ENCODE results near the gene CDC14A. TPM values are rescaled to one million over a fixed set of nuclear protein-coding genes. Genes with fewer than 3 reads are reported as not detected.

Gene CDC14A
- total RNA-seq, 1 experiment from 2014 or later: 11.1 TPM

DNA sequence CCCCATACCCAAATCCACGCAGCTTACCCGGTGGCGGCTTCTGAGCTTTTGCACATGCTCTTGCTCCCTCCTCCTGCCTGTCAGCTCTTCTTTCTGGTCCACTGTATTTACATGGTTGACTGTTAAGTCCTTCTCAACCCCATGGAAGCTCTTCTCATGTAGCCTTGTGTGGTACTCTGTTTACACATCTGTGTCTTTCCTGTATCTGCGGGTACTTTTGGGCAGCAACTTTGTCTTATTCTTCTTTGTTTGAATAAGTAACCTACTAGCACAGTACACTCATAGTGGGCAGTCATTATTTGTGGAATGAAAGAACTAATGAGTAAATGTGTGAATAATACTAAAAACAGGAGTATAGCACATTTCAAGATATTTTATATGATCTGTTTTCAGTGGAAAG lies 97.2 kb downstream of the CDC14A start:
- DNase-seq (ENCODE audit: low spot score) (no peak), ATAC-seq (no peak)
- no peaks in the 10 kb centered on the region for H3K4me1 Mint-ChIP-seq
- ChIA-PET POLR2A (no interaction called here), CTCF (no interaction called here)
- H3K4me3 Mint-ChIP-seq: no peak overlapping the region
- no peaks in the 10 kb centered on the region for H3K36me3 Mint-ChIP-seq
- H3K9me3 Mint-ChIP-seq: no peaks in the 10 kb centered on the region
- no peak overlapping the region for H3K27ac Mint-ChIP-seq
- TF ChIP-seq, protein P1, sequence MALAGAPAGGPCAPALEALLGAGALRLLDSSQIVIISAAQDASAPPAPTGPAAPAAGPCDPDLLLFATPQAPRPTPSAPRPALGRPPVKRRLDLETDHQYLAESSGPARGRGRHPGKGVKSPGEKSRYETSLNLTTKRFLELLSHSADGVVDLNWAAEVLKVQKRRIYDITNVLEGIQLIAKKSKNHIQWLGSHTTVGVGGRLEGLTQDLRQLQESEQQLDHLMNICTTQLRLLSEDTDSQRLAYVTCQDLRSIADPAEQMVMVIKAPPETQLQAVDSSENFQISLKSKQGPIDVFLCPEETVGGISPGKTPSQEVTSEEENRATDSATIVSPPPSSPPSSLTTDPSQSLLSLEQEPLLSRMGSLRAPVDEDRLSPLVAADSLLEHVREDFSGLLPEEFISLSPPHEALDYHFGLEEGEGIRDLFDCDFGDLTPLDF (CRISPR knock-in tag; IDR thresholded peaks at IDR 0.05): no peak
- TF ChIP-seq, protein P2, sequence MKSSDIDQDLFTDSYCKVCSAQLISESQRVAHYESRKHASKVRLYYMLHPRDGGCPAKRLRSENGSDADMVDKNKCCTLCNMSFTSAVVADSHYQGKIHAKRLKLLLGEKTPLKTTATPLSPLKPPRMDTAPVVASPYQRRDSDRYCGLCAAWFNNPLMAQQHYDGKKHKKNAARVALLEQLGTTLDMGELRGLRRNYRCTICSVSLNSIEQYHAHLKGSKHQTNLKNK (CRISPR knock-in tag; IDR thresholded peaks at IDR 0.05): no peak
- TF ChIP-seq, protein P3, sequence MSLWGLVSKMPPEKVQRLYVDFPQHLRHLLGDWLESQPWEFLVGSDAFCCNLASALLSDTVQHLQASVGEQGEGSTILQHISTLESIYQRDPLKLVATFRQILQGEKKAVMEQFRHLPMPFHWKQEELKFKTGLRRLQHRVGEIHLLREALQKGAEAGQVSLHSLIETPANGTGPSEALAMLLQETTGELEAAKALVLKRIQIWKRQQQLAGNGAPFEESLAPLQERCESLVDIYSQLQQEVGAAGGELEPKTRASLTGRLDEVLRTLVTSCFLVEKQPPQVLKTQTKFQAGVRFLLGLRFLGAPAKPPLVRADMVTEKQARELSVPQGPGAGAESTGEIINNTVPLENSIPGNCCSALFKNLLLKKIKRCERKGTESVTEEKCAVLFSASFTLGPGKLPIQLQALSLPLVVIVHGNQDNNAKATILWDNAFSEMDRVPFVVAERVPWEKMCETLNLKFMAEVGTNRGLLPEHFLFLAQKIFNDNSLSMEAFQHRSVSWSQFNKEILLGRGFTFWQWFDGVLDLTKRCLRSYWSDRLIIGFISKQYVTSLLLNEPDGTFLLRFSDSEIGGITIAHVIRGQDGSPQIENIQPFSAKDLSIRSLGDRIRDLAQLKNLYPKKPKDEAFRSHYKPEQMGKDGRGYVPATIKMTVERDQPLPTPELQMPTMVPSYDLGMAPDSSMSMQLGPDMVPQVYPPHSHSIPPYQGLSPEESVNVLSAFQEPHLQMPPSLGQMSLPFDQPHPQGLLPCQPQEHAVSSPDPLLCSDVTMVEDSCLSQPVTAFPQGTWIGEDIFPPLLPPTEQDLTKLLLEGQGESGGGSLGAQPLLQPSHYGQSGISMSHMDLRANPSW (CRISPR knock-in tag; conservative IDR thresholded peaks at IDR 0.05; ENCODE audit: low read depth): no peak
- TF ChIP-seq, protein P4, sequence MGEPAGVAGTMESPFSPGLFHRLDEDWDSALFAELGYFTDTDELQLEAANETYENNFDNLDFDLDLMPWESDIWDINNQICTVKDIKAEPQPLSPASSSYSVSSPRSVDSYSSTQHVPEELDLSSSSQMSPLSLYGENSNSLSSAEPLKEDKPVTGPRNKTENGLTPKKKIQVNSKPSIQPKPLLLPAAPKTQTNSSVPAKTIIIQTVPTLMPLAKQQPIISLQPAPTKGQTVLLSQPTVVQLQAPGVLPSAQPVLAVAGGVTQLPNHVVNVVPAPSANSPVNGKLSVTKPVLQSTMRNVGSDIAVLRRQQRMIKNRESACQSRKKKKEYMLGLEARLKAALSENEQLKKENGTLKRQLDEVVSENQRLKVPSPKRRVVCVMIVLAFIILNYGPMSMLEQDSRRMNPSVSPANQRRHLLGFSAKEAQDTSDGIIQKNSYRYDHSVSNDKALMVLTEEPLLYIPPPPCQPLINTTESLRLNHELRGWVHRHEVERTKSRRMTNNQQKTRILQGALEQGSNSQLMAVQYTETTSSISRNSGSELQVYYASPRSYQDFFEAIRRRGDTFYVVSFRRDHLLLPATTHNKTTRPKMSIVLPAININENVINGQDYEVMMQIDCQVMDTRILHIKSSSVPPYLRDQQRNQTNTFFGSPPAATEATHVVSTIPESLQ (CRISPR knock-in tag; IDR thresholded peaks at IDR 0.05): no peak
- TF ChIP-seq FOXK1 (CRISPR knock-in tag; IDR thresholded peaks at IDR 0.05): no peak
- TF ChIP-seq, protein P5, sequence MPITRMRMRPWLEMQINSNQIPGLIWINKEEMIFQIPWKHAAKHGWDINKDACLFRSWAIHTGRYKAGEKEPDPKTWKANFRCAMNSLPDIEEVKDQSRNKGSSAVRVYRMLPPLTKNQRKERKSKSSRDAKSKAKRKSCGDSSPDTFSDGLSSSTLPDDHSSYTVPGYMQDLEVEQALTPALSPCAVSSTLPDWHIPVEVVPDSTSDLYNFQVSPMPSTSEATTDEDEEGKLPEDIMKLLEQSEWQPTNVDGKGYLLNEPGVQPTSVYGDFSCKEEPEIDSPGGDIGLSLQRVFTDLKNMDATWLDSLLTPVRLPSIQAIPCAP (CRISPR knock-in tag; IDR thresholded peaks at IDR 0.05): no peak
- TF ChIP-seq, protein P6, sequence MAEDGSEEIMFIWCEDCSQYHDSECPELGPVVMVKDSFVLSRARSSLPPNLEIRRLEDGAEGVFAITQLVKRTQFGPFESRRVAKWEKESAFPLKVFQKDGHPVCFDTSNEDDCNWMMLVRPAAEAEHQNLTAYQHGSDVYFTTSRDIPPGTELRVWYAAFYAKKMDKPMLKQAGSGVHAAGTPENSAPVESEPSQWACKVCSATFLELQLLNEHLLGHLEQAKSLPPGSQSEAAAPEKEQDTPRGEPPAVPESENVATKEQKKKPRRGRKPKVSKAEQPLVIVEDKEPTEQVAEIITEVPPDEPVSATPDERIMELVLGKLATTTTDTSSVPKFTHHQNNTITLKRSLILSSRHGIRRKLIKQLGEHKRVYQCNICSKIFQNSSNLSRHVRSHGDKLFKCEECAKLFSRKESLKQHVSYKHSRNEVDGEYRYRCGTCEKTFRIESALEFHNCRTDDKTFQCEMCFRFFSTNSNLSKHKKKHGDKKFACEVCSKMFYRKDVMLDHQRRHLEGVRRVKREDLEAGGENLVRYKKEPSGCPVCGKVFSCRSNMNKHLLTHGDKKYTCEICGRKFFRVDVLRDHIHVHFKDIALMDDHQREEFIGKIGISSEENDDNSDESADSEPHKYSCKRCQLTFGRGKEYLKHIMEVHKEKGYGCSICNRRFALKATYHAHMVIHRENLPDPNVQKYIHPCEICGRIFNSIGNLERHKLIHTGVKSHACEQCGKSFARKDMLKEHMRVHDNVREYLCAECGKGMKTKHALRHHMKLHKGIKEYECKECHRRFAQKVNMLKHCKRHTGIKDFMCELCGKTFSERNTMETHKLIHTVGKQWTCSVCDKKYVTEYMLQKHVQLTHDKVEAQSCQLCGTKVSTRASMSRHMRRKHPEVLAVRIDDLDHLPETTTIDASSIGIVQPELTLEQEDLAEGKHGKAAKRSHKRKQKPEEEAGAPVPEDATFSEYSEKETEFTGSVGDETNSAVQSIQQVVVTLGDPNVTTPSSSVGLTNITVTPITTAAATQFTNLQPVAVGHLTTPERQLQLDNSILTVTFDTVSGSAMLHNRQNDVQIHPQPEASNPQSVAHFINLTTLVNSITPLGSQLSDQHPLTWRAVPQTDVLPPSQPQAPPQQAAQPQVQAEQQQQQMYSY (CRISPR knock-in tag; IDR thresholded peaks at IDR 0.05): no peak
- no peak for TF ChIP-seq ZNF138 (CRISPR knock-in tag; conservative IDR thresholded peaks at IDR 0.05)
- H3K27me3 Mint-ChIP-seq (ENCODE audit: low read depth): no peaks in the 10 kb centered on the region

DNA sequence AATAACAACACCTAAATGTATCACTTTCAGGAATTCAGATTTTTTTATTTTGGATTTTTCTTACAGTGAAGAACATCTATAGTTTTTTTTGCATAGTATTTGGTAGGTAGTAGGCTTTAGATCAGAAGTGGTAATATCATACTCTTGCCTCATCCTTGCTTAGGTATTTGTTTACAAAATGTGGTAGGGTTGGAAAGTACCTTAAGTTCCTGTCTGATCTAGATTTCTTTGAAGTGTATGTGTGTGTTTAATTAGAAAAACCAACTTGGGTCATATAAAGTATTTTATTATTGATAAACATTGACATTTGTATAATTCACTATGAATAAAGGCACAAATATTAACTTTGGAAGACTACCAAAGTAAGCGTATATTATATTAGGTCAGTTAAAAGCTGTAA lies 100.3 kb downstream of the CDC14A start:
- CTCF ChIA-PET: interaction anchor here (1.3 kb wide), 1 partner anchor 11 kb away, joined by 4 read pairs; no protein-coding TSS in a partner anchor
- Mint-ChIP-seq H3K27me3 (ENCODE audit: low read depth) (no peaks in the 10 kb centered on the region), H3K36me3 (no peaks in the 10 kb centered on the region), H3K4me3 (no peak overlapping the region), H3K9me3 (no peaks in the 10 kb centered on the region), H3K27ac (no peak overlapping the region), H3K4me1 (no peaks in the 10 kb centered on the region)
- POLR2A ChIA-PET: no interaction called here
- DNase-seq (ENCODE audit: low spot score): no peak
- no peak for ATAC-seq
- TF ChIP-seq MYBL2 (CRISPR knock-in tag; IDR thresholded peaks at IDR 0.05) (no peak), NFE2L1 (CRISPR knock-in tag; IDR thresholded peaks at IDR 0.05) (no peak), ZNF396 (CRISPR knock-in tag; IDR thresholded peaks at IDR 0.05; ENCODE audit: borderline replicate concordance) (no peak), MXD4 (CRISPR knock-in tag; IDR thresholded peaks at IDR 0.05; ENCODE audit: borderline replicate concordance) (no peak), KAT7 (CRISPR knock-in tag; IDR thresholded peaks at IDR 0.05; ENCODE audit: borderline replicate concordance) (no peak), OVOL2 (CRISPR knock-in tag; IDR thresholded peaks at IDR 0.05; ENCODE audit: borderline replicate concordance) (no peak), ZNF671 (CRISPR knock-in tag; IDR thresholded peaks at IDR 0.05) (no peak), PRRX2 (CRISPR knock-in tag; IDR thresholded peaks at IDR 0.05) (no peak)
- TF ChIP-seq, protein P7, sequence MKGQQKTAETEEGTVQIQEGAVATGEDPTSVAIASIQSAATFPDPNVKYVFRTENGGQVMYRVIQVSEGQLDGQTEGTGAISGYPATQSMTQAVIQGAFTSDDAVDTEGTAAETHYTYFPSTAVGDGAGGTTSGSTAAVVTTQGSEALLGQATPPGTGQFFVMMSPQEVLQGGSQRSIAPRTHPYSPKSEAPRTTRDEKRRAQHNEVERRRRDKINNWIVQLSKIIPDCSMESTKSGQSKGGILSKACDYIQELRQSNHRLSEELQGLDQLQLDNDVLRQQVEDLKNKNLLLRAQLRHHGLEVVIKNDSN (CRISPR knock-in tag; IDR thresholded peaks at IDR 0.05): no peak
- TF ChIP-seq, protein P8, sequence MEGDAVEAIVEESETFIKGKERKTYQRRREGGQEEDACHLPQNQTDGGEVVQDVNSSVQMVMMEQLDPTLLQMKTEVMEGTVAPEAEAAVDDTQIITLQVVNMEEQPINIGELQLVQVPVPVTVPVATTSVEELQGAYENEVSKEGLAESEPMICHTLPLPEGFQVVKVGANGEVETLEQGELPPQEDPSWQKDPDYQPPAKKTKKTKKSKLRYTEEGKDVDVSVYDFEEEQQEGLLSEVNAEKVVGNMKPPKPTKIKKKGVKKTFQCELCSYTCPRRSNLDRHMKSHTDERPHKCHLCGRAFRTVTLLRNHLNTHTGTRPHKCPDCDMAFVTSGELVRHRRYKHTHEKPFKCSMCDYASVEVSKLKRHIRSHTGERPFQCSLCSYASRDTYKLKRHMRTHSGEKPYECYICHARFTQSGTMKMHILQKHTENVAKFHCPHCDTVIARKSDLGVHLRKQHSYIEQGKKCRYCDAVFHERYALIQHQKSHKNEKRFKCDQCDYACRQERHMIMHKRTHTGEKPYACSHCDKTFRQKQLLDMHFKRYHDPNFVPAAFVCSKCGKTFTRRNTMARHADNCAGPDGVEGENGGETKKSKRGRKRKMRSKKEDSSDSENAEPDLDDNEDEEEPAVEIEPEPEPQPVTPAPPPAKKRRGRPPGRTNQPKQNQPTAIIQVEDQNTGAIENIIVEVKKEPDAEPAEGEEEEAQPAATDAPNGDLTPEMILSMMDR (IDR thresholded peaks at IDR 0.05): no peak
- TF ChIP-seq, protein P9, sequence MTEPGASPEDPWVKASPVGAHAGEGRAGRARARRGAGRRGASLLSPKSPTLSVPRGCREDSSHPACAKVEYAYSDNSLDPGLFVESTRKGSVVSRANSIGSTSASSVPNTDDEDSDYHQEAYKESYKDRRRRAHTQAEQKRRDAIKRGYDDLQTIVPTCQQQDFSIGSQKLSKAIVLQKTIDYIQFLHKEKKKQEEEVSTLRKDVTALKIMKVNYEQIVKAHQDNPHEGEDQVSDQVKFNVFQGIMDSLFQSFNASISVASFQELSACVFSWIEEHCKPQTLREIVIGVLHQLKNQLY (CRISPR knock-in tag; IDR thresholded peaks at IDR 0.05): no peak
- TF ChIP-seq, protein P10, sequence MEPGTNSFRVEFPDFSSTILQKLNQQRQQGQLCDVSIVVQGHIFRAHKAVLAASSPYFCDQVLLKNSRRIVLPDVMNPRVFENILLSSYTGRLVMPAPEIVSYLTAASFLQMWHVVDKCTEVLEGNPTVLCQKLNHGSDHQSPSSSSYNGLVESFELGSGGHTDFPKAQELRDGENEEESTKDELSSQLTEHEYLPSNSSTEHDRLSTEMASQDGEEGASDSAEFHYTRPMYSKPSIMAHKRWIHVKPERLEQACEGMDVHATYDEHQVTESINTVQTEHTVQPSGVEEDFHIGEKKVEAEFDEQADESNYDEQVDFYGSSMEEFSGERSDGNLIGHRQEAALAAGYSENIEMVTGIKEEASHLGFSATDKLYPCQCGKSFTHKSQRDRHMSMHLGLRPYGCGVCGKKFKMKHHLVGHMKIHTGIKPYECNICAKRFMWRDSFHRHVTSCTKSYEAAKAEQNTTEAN (CRISPR knock-in tag; IDR thresholded peaks at IDR 0.05): no peak
